WTC11 (cell line): ENCODE data around the gene COMMD9.

ENCODE experiments used
- ETV6 ChIP-seq: sonication (generic); formaldehyde crosslinking; IDR thresholded peaks from 2 replicates; pipeline ENCODE4 v1.8.1; 2022; ENCODE audit warnings: mild to moderate bottlenecking, missing genetic modification reagents
- JUN ChIP-seq: sonication (generic); formaldehyde crosslinking; IDR thresholded peaks from 2 replicates; pipeline ENCODE4 v1.8.0; 2023; ENCODE audit warnings: mild to moderate bottlenecking, missing genetic modification reagents
- MYBL2 ChIP-seq: sonication (generic); formaldehyde crosslinking; IDR thresholded peaks from 2 replicates; pipeline ENCODE4 v1.8.1; 2023; ENCODE audit warnings: mild to moderate bottlenecking, moderate library complexity, missing genetic modification reagents
- NFYB ChIP-seq: sonication (generic); formaldehyde crosslinking; conservative IDR thresholded peaks from 2 replicates; pipeline ENCODE4 v1.8.0; 2022; ENCODE audit warnings: low read depth, missing genetic modification reagents
- ZNF423 ChIP-seq: fragments of 250-450 bp; sonication (Bioruptor Pico); IDR thresholded peaks from 2 replicates; pipeline ENCODE4 v2.1.2; 2022; ENCODE audit warnings: mild to moderate bottlenecking, moderate library complexity
- TF ChIP-seq, protein P1 (sequence below): fragments of 200-600 bp; IDR thresholded peaks from 2 replicates; pipeline ENCODE4 v1.8.0; 2022; ENCODE audit warnings: antibody characterized with exemption
- TF ChIP-seq, protein P2 (sequence below): sonication (generic); formaldehyde crosslinking; IDR thresholded peaks from 2 replicates; pipeline ENCODE4 v1.8.1; 2022; ENCODE audit warnings: low read depth, missing genetic modification reagents, borderline replicate concordance

DNA sequence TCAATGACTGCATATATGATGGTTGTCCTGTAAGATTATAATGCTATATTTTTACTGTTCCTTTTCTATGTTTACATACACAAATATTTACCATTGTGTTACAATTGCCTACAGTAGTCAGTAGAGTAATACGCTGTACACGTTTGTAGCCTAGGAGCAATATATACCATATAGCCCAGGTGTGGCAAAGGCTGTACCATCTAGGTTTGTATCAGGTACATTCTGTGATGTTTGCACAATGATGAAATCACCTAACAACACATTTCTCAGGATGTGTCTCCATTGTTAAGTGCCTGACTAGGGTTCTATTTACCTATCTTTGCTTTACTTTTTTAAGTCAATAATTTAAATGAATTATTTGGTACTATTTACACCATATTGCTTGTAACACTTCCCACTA is 28.8 kb upstream of the COMMD9 start:
- no peak for TF ChIP-seq NFYB
- no peak for TF ChIP-seq ETV6 (CRISPR knock-in tag)
- no peak for TF ChIP-seq MYBL2
- no peak for TF ChIP-seq ZNF423 (CRISPR knock-in tag)
- TF ChIP-seq, protein P1, sequence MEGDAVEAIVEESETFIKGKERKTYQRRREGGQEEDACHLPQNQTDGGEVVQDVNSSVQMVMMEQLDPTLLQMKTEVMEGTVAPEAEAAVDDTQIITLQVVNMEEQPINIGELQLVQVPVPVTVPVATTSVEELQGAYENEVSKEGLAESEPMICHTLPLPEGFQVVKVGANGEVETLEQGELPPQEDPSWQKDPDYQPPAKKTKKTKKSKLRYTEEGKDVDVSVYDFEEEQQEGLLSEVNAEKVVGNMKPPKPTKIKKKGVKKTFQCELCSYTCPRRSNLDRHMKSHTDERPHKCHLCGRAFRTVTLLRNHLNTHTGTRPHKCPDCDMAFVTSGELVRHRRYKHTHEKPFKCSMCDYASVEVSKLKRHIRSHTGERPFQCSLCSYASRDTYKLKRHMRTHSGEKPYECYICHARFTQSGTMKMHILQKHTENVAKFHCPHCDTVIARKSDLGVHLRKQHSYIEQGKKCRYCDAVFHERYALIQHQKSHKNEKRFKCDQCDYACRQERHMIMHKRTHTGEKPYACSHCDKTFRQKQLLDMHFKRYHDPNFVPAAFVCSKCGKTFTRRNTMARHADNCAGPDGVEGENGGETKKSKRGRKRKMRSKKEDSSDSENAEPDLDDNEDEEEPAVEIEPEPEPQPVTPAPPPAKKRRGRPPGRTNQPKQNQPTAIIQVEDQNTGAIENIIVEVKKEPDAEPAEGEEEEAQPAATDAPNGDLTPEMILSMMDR: no peak
- no peak for TF ChIP-seq JUN (CRISPR knock-in tag)
- TF ChIP-seq, protein P2, sequence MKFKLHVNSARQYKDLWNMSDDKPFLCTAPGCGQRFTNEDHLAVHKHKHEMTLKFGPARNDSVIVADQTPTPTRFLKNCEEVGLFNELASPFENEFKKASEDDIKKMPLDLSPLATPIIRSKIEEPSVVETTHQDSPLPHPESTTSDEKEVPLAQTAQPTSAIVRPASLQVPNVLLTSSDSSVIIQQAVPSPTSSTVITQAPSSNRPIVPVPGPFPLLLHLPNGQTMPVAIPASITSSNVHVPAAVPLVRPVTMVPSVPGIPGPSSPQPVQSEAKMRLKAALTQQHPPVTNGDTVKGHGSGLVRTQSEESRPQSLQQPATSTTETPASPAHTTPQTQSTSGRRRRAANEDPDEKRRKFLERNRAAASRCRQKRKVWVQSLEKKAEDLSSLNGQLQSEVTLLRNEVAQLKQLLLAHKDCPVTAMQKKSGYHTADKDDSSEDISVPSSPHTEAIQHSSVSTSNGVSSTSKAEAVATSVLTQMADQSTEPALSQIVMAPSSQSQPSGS (CRISPR knock-in tag): no peak
